PC-3 (cell line): ENCODE data around the gene SENP1.

ENCODE experiments used
- EZH2 ChIP-seq: fragments of 300-600 bp; sonication (generic); IDR thresholded peaks from one replicate; pipeline ENCODE4 v1.6.1; 2017; ENCODE audit warnings: antibody characterized with exemption, mild to moderate bottlenecking, low read length; ENCODE audit not compliant: unreplicated experiment
- EZH2phosphoT487 ChIP-seq: fragments of 300-600 bp; sonication (generic); IDR thresholded peaks from 2 replicates; pipeline ENCODE4 v1.6.1; 2018; ENCODE audit warnings: mild to moderate bottlenecking, antibody characterized with exemption, low read length, borderline replicate concordance
- TF ChIP-seq, protein P1 (sequence below): fragments of 300-600 bp; sonication (generic); conservative IDR thresholded peaks from 2 replicates; pipeline ENCODE4 v1.5.1; 2017; ENCODE audit warnings: antibody characterized with exemption, low read depth, mild to moderate bottlenecking, low read length

GRCh38 chr12:48018618-48018995 is 87.3 kb downstream of the SENP1 start:
- TF ChIP-seq EZH2phosphoT487 (no peak), EZH2 (no peak)
- TF ChIP-seq, protein P1, sequence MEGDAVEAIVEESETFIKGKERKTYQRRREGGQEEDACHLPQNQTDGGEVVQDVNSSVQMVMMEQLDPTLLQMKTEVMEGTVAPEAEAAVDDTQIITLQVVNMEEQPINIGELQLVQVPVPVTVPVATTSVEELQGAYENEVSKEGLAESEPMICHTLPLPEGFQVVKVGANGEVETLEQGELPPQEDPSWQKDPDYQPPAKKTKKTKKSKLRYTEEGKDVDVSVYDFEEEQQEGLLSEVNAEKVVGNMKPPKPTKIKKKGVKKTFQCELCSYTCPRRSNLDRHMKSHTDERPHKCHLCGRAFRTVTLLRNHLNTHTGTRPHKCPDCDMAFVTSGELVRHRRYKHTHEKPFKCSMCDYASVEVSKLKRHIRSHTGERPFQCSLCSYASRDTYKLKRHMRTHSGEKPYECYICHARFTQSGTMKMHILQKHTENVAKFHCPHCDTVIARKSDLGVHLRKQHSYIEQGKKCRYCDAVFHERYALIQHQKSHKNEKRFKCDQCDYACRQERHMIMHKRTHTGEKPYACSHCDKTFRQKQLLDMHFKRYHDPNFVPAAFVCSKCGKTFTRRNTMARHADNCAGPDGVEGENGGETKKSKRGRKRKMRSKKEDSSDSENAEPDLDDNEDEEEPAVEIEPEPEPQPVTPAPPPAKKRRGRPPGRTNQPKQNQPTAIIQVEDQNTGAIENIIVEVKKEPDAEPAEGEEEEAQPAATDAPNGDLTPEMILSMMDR, result no peak
